K562 (cell line): ENCODE results near the gene TRIM23. TPM values are rescaled to one million over a fixed set of nuclear protein-coding genes. Genes with fewer than 3 reads are reported as not detected.
A peak's percentile ranks its signal among the peaks of the same experiment; 100 is the strongest.

Experiments used
- CCNT2 ChIP-seq: IDR thresholded peaks from 2 replicates; pipeline ENCODE4 v1.6.1; 2011; ENCODE audit warnings: borderline replicate concordance, low read depth, mild to moderate bottlenecking, moderate library complexity, mixed read lengths, low read length; ENCODE audit not compliant: insufficient read length; ENCODE audit errors: extremely low read depth
- DNMT1 ChIP-seq: fragments of 450-650 bp; IDR thresholded peaks from 2 replicates; pipeline ENCODE4 v1.6.1; 2016; ENCODE audit warnings: antibody characterized with exemption, mild to moderate bottlenecking
- HNRNPH1 ChIP-seq: fragments of 200-400 bp; formaldehyde crosslinking; optimal IDR thresholded peaks from 2 replicates; pipeline ENCODE3; 2017; ENCODE audit warnings: low read depth, mild to moderate bottlenecking, low read length, moderate library complexity
- MEF2D ChIP-seq: conservative IDR thresholded peaks from 2 replicates; pipeline ENCODE4 v1.6.1; 2016; ENCODE audit warnings: low read depth, missing genetic modification characterization, missing compliant biosample characterization
- PHF20 ChIP-seq: fragments of 450-650 bp; IDR thresholded peaks from 2 replicates; pipeline ENCODE4 v1.6.1; 2018; ENCODE audit not compliant: partially characterized antibody
- POLR2H ChIP-seq: IDR thresholded peaks from 2 replicates; pipeline ENCODE4 v1.6.1; 2016; ENCODE audit warnings: missing genetic modification characterization, low read depth, mild to moderate bottlenecking, control low read depth, missing compliant biosample characterization, moderate library complexity
- SRSF7 ChIP-seq: fragments of 200-400 bp; formaldehyde crosslinking; optimal IDR thresholded peaks from 2 replicates; pipeline ENCODE3; 2017; ENCODE audit warnings: mild to moderate bottlenecking, low read depth, low read length
- ZBTB7A ChIP-seq: IDR thresholded peaks from 2 replicates; pipeline ENCODE4 v1.6.1; 2011; ENCODE audit warnings: low read depth, mild to moderate bottlenecking, low read length, moderate library complexity, borderline replicate concordance; ENCODE audit not compliant: control insufficient read depth
- ZNF699 ChIP-seq: fragments of 250-450 bp; sonication (Bioruptor Pico); IDR thresholded peaks from 2 replicates; pipeline ENCODE4 v1.8.0; 2021; ENCODE audit warnings: mild to moderate bottlenecking, moderate library complexity; ENCODE audit not compliant: insufficient replicate concordance
- ZNF778 ChIP-seq: fragments of 450-650 bp; formaldehyde crosslinking; IDR thresholded peaks from 2 replicates; pipeline ENCODE4 v1.4.0; 2020; ENCODE audit warnings: mild to moderate bottlenecking, moderate library complexity
- polyA plus RNA-seq, 8 experiments: library from polyadenylated mRNA; depleted of rRNA in 4 of 8; stranded (reverse) in 5 of 8; unstranded in 3 of 8; fragments of >200 nt; fragmentation: Nextera tagmentation in 2 of 8; fragmentation: Illumina TruSeq in 1 of 8; extraction: Ambion mirVana in 2 of 8; extraction: Trizol in 1 of 8; gene quantifications; 2 replicates each; pipeline versions ENCODE4 v1.2.1 to v1.2.3, GENCODE V29; 2011 to 2014; ENCODE audit warnings: inconsistent platforms in 1 of 8, missing spikeins in 1 of 8
- total RNA-seq, 7 experiments: library from RNA; depleted of rRNA in 6 of 7; stranded (reverse); fragments of >200 nt in 6 of 7; fragmentation: Illumina TruSeq in 2 of 7; extraction: Trizol in 2 of 7; gene quantifications; 2 replicates each; pipeline versions ENCODE4 v1.2.1 to v1.2.3, GENCODE V29; 2011 to 2021; ENCODE audit warnings: low replicate concordance in 1 of 7
- TF ChIP-seq, protein P1 (sequence below): fragments of 250-450 bp; sonication (Bioruptor Pico); IDR thresholded peaks from 2 replicates; pipeline ENCODE4 v1.8.0; 2021; ENCODE audit warnings: moderate library complexity, mild to moderate bottlenecking, inconsistent platforms
- TF ChIP-seq, protein P2 (sequence below): sonication (generic); formaldehyde crosslinking; IDR thresholded peaks from 2 replicates; pipeline ENCODE4 v1.8.0; 2022; ENCODE audit warnings: mild to moderate bottlenecking, missing genetic modification reagents
- TF ChIP-seq, protein P3 (sequence below), 2 experiments: fragments of 450-650 bp in 1 of 2; sonication (generic) in 1 of 2; formaldehyde crosslinking in 1 of 2; IDR thresholded peaks; 2 replicates each; pipeline versions ENCODE4 v1.7.1 to v1.9.0; 2016 to 2022; ENCODE audit warnings: inconsistent platforms in 1 of 2, mild to moderate bottlenecking in 1 of 2, missing genetic modification reagents in 1 of 2

Gene TRIM23
- total and polyA plus RNA-seq, 9 of the 15 experiments (the other 6 are each of a cell fraction or from before 2014, with no cell fraction given), result 2.4 to 8.5 (median 4.9) TPM

DNA sequence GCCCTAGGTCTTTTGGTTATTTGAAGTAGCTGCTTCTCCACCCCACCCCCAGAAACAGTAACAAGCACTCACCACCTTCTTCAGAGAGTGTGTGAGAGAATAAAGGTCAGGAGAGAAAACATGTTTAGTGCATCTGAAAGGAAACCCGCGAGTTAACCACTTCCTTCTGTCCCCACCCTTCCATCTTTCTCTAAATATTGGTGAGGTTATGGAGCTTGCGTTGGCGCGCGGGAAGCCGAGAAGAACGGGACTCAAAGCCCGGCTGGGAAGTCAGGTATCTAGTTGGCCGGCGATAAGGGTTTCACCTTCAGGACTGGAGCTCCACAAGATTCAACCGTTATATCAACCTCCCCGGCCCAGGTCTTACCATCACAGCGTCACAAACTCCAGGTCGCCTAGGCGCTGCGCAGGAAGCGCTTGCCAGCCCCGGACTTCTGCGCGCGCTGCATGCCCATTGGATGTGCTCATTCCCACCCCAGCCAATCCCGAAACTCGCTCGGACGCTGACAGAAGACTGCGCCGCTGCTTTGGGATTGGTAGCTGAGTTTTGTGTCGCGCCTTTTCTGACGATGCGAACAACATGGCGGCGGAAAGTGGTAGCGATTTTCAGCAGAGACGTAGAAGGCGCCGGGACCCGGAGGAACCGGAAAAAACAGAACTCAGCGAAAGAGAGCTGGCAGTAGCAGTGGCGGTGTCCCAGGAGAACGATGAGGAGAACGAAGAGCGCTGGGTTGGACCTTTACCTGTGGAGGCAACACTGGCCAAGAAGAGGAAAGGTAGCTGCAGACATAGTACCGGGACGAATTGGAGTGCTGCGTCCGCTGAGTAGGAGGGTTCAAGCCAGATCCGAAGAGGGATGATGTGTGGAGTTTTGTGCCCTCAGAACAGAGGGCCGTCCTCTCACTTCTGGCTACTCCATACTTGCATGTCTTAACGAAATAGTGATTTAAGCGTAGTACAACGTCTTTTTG lies 61.1 kb downstream of the TRIM23 start, which contains the start of the genes CENPK and PPWD1 (continued):
- TF ChIP-seq, protein P1, sequence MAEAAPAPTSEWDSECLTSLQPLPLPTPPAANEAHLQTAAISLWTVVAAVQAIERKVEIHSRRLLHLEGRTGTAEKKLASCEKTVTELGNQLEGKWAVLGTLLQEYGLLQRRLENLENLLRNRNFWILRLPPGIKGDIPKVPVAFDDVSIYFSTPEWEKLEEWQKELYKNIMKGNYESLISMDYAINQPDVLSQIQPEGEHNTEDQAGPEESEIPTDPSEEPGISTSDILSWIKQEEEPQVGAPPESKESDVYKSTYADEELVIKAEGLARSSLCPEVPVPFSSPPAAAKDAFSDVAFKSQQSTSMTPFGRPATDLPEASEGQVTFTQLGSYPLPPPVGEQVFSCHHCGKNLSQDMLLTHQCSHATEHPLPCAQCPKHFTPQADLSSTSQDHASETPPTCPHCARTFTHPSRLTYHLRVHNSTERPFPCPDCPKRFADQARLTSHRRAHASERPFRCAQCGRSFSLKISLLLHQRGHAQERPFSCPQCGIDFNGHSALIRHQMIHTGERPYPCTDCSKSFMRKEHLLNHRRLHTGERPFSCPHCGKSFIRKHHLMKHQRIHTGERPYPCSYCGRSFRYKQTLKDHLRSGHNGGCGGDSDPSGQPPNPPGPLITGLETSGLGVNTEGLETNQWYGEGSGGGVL (CRISPR knock-in tag), result no peak
- TF ChIP-seq POLR2H (tag) (peak; percentile 92), SRSF7 (no peak), ZNF778 (CRISPR knock-in tag) (no peak), ZNF699 (CRISPR knock-in tag) (no peak), HNRNPH1 (no peak), CCNT2 (peak; percentile 53), MEF2D (no peak), ZBTB7A (no peak), DNMT1 (0 out of 2 replicates have a peak, but pooled peaks have one; percentile 48), PHF20 (peak; percentile 96)
- TF ChIP-seq, protein P2, sequence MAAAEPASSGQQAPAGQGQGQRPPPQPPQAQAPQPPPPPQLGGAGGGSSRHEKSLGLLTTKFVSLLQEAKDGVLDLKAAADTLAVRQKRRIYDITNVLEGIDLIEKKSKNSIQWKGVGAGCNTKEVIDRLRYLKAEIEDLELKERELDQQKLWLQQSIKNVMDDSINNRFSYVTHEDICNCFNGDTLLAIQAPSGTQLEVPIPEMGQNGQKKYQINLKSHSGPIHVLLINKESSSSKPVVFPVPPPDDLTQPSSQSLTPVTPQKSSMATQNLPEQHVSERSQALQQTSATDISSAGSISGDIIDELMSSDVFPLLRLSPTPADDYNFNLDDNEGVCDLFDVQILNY (CRISPR knock-in tag), result peak; percentile 78; the same call in 1 of the 2 replicates
- TF ChIP-seq, protein P3, sequence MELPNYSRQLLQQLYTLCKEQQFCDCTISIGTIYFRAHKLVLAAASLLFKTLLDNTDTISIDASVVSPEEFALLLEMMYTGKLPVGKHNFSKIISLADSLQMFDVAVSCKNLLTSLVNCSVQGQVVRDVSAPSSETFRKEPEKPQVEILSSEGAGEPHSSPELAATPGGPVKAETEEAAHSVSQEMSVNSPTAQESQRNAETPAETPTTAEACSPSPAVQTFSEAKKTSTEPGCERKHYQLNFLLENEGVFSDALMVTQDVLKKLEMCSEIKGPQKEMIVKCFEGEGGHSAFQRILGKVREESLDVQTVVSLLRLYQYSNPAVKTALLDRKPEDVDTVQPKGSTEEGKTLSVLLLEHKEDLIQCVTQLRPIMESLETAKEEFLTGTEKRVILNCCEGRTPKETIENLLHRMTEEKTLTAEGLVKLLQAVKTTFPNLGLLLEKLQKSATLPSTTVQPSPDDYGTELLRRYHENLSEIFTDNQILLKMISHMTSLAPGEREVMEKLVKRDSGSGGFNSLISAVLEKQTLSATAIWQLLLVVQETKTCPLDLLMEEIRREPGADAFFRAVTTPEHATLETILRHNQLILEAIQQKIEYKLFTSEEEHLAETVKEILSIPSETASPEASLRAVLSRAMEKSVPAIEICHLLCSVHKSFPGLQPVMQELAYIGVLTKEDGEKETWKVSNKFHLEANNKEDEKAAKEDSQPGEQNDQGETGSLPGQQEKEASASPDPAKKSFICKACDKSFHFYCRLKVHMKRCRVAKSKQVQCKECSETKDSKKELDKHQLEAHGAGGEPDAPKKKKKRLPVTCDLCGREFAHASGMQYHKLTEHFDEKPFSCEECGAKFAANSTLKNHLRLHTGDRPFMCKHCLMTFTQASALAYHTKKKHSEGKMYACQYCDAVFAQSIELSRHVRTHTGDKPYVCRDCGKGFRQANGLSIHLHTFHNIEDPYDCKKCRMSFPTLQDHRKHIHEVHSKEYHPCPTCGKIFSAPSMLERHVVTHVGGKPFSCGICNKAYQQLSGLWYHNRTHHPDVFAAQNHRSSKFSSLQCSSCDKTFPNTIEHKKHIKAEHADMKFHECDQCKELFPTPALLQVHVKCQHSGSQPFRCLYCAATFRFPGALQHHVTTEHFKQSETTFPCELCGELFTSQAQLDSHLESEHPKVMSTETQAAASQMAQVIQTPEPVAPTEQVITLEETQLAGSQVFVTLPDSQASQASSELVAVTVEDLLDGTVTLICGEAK (IDR thresholded peaks at IDR 0.05), result peak; percentile 45
- TF ChIP-seq, protein P3 (CRISPR knock-in tag; IDR thresholded peaks at IDR 0.05), result no peak
